Measurements from ENCODE around the gene METTL1.
A peak's percentile ranks its signal among the peaks of the same experiment; 100 is the strongest.
"Not testable (repeated sequence)": the region's sequence is repeated elsewhere in the genome, so short reads cannot be mapped to it uniquely, and the experiment has no call there.

Gene METTL1

GRCh38 chr12:57796996-57797395, 25.1 kb upstream of the METTL1 start:
- DNase-seq, result no peak

DNA sequence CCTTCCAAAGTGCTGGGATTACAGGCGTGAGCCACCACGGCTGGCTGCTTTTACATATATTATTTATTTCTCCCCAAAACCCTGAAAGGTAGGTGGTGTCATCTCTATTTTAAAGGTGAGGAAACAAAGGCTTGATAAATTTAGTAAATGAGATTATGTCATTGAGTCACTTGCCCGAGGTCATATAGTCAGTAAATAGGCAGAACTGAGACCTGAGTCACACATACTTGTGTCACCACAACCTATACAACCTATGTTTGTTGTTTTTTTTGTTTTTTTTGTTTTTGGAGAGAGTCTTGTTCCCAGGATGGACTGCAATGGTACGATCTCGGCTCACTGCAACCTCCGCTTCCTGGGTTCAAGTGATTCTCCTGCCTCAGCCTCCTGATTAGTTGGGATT, 23.4 kb upstream of the METTL1 start:
- DNase-seq, result no peak

- DNase-seq, result no peak
These were observed 22.0 kb upstream of the METTL1 start for GRCh38 chr12:57793920-57794319.

DNA sequence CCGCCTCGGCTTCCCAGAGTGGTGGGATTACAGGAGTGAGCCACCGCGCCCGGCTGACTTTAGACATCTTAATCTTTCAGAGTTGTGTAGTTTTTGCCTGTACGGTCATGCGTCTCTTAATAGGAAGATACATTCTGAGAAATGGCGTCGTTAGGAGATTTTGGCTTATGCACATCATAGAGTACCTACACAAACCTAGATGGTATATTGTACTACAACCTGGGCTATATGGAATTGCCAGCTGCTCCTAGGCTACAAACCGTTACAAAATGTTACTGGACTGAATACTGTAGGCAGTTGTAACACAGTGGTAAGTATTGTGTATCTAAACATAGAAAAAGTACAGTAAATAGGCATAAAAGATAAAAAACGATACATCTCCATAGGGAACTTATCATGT, 12.0 kb upstream of the METTL1 start:
- no peak for DNase-seq

- no peak for DNase-seq
These were observed 11.5 kb upstream of the METTL1 start for GRCh38 chr12:57783466-57783801.

GRCh38 chr12:57782608-57783465, 10.9 kb upstream of the METTL1 start, which contains the start of gene TSFM:
TSFM (plus strand) TSS chr12:57782787; CDS start chr12:57782802, 15 bp downstream.
- DNase-seq, result peak; percentile 96

GRCh38 chr12:57782243-57782607, 10.3 kb upstream of the METTL1 start:
- DNase-seq, result no peak

DNA sequence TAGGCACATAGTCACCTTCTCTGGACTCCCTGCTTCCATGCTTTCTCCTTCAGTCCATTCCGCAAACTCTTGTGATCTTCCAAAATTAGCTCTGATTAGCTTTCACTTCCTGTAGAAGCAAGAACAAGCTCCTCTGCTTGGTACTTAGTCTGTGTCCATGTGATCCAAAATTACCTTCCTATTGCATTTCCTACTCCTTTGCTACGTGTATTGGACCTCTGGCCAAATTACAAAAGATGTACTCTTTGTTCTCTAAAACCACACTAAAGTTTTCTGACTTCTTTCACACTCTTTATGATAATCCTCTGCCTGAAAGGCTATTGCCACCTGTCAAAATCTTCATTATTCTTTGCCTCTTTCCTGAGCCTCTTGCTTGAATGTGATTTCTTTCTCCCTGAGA, 9.9 kb upstream of the METTL1 start:
- DNase-seq, result no peak

- no peak for DNase-seq
These were observed 9.3 kb upstream of the METTL1 start for GRCh38 chr12:57781244-57781643.

- DNase-seq, result no peak
These were observed 8.5 kb upstream of the METTL1 start for GRCh38 chr12:57780284-57780897.

DNA sequence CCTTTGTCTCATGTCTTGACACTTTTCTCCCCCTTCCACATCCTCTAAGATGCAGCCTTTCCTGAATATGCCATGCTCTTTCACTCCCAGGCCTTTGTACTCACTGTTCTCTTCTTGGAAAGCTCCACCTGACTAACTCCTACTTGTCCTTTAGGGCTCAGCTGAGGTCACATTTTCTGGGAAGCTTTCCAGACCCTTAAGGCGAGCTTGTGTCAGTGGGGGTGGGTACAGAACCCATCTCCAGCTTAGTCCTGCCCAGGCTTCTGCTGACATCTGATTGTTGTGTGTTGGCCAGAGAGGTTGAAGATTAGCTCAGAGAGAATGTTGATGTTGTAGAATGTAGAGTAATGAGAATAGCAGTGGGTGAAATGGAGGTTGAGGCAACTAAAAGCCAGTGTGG, 7.8 kb upstream of the METTL1 start:
- DNase-seq, result no peak

DNA sequence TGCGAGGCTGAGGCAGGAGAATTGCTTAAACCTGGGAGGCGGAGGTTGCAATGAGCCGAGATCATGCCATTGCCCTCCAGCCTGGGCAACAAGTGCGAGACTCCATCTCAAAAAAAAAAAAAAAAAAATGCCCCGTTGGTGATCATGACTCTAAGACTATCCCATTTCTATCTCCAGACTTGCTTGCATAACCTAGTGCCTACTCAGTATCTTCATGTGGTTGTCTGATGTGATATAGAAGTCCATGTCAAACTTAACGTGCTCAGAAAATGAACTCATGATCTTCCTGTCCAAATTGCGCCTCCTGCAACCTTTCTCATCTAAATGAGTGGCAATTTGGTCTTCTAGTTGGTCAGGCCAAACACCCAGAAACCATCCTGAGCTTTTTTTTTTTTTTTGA, 6.0 kb upstream of the METTL1 start:
- no peak for DNase-seq

DNA sequence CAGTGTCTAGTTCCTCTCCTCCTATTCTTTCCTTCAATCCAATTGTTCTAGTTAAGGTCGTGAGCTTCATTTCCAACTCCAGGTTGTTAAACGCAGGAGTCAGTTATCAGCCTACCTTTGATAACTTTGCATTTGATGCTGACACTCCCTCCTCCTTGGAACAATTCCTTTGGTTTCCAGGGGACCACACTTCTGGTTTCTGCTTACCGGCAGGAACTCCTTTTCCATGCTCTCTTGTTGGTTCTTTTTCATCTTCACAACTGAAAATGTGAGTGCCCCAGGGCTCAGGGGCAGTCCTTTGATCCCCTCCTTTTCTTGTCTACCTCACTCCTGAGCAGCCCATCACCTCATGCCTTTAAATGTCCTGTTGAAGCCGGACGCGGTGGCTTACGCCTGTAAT, 5.5 kb upstream of the METTL1 start:
- DNase-seq, result no peak

- DNase-seq, result no peak
These were observed 4.3 kb upstream of the METTL1 start for GRCh38 chr12:57776247-57776587.

DNA sequence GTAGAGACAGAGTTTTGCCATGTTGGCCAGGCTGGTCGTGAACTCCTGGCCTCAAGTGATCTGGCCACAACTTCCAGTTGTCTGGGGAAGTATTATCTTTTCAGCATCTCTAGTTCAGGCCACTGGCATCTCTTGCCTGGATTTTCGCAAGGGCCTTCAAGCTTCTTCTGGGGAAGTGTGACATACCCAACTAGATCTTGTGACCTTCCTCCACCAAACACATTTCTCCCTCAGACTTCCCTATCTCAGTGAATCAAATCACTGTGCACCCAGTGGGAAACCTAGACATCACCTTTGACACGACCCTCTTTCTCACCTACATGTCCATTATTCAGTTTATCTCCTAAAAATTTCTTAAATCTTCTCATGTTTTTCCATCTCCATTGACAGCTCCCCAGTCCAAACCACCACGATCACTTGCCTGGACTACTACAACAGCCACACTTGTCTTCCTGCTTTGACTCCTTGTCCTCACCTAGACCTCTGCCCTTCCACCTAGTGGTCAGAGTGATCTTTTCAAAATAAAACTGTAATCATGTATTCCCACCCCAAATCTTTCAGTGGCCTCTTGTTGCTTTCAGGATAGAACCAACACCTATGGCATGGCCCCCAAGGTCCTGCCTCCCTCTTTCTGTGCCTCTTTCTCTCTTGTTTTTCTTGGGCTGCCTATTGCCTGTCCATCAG, 3.8 kb upstream of the METTL1 start:
- no peak for DNase-seq

- no peak for DNase-seq
These were observed 3.1 kb upstream of the METTL1 start for GRCh38 chr12:57775044-57775443.

DNA sequence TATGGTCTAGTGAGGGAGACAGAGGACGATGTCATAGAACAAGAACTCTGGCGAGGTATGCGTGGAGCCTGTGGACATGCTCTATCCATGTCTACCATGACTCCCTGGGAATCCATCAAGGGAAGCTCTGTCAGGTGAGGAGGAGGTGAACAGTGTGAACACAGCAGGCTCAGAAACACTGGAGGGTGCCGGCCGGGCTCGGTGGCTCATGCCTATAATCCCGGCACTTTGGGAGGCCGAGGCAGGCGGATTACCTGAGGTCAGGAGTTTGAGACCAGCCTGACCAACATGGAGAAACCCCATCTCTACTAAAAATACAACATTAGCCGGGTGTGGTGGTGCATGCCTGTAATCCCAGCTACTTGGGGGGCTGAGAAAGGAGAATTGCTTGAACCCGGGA, 2.7 kb upstream of the METTL1 start:
- DNase-seq, result not testable (repeated sequence)

GRCh38 chr12:57772429-57773322, 771 bp upstream of the METTL1 start, which contains the start of gene EEF1AKMT3:
EEF1AKMT3 (plus strand) TSS chr12:57772614; CDS start chr12:57772725, 111 bp downstream.
- peak; percentile 54 for DNase-seq

GRCh38 chr12:57771236-57771872, 551 bp downstream of the METTL1 start:
- DNase-seq, result no peak

DNA sequence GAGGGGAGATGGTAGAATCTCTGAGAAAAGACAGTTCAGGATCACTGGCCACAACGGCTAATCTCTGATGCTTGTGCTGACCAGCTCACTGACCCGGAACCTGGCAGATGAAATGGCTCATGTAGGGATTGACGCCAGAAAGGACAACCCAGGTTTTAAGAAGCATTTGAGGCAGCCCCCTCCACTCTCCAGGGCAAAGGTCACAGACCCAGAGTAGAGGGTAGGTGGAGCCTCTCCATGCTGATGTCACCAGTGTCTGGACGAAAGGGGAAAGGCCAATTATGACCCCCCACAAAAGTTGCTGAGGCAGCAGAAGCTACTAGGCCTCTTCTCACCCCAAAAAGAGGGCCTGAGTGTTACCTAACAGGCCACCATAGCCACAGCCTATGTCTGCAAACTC, 1.2 kb downstream of the METTL1 start:
- DNase-seq, result no peak

DNA sequence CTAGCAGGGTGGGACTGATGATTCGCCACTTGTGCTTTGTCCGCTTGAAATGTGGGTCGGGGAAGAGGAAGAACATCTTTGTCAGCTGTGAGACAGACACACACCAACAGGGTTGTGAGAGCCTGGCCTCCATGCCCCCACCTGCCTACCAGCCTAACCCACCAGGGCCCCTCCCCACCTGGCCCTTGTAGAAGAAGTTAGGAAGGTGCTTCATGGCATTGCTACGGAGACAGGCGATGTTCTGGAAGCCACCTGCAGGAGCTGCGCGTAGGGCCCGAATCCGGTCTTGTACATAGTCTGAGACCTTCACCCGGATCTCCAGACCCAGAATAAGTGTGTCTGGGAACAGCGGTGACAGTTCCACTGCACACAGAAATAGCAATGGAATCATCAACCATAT, 2.3 kb downstream of the METTL1 start:
- no peak for DNase-seq

DNA sequence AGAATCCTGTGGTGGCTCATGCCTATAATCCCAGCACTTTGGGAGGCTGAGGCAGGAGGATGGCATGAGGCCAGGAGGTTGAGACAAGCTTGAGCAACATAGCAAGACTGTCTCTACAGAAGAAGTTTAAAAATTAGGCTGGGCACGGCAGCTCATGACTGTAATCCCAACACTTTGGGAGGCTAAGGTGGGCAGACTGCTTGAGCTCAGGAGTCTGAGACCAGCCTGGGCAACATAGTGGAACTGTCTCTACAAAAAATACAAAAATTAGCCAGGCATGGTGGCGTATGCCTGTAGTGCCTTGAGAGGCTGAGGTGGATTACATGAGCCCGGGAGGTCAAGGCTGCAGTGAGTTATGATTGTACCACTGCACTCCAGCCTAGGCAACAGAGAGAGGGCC, 4.0 kb downstream of the METTL1 start:
- DNase-seq, result no peak

GRCh38 chr12:57767305-57767698, 4.6 kb downstream of the METTL1 start:
- DNase-seq, result no peak
